ENCODE measurements around the gene KLHDC8B.

KLHDC8B gene

GRCh38 chr3:49157289-49157688 is 14.1 kb upstream of the KLHDC8B start:
- DNase-seq (ENCODE audit: low read depth) = no peak
- no peak overlapping the region for H3K4me3 ChIP-seq (ENCODE audit: control insufficient read depth, low read depth, low read length)
- no peak for TF ChIP-seq CTCF (IDR thresholded peaks at IDR 0.05; ENCODE audit: control insufficient read depth, insufficient read depth, low read depth, low read length, missing control alignments)

- no peak for DNase-seq (ENCODE audit: low read depth)
- TF ChIP-seq CTCF (IDR thresholded peaks at IDR 0.05; ENCODE audit: control insufficient read depth, insufficient read depth, low read depth, low read length, missing control alignments) = peak; percentile 39
- H3K4me3 ChIP-seq (ENCODE audit: control insufficient read depth, low read depth, low read length) = no peak overlapping the region
Measured at GRCh38 chr3:49158103-49158709, 13.2 kb upstream of the KLHDC8B start.

GRCh38 chr3:49158792-49159191 is 12.6 kb upstream of the KLHDC8B start:
- TF ChIP-seq CTCF (IDR thresholded peaks at IDR 0.05; ENCODE audit: control insufficient read depth, insufficient read depth, low read depth, low read length, missing control alignments) = no peak
- H3K4me3 ChIP-seq (ENCODE audit: control insufficient read depth, low read depth, low read length) = no peak overlapping the region
- no peak for DNase-seq (ENCODE audit: low read depth)

GRCh38 chr3:49161197-49161596 is 10.2 kb upstream of the KLHDC8B start:
- no peak overlapping the region for H3K4me3 ChIP-seq (ENCODE audit: control insufficient read depth, low read depth, low read length)
- DNase-seq (ENCODE audit: low read depth) = no peak
- no peak for TF ChIP-seq CTCF (IDR thresholded peaks at IDR 0.05; ENCODE audit: control insufficient read depth, insufficient read depth, low read depth, low read length, missing control alignments)

- TF ChIP-seq CTCF (IDR thresholded peaks at IDR 0.05; ENCODE audit: control insufficient read depth, insufficient read depth, low read depth, low read length, missing control alignments) = no peak
- no peak for DNase-seq (ENCODE audit: low read depth)
- no peak overlapping the region for H3K4me3 ChIP-seq (ENCODE audit: control insufficient read depth, low read depth, low read length)
Measured at GRCh38 chr3:49161808-49162530, 9.4 kb upstream of the KLHDC8B start.

- H3K4me3 ChIP-seq (ENCODE audit: control insufficient read depth, low read depth, low read length) = no peak overlapping the region
- TF ChIP-seq CTCF (IDR thresholded peaks at IDR 0.05; ENCODE audit: control insufficient read depth, insufficient read depth, low read depth, low read length, missing control alignments) = no peak
- no peak for DNase-seq (ENCODE audit: low read depth)
Measured at GRCh38 chr3:49162751-49163419, 8.5 kb upstream of the KLHDC8B start.
